ENCODE results near the gene RPP21.

The RPP21 gene

DNA sequence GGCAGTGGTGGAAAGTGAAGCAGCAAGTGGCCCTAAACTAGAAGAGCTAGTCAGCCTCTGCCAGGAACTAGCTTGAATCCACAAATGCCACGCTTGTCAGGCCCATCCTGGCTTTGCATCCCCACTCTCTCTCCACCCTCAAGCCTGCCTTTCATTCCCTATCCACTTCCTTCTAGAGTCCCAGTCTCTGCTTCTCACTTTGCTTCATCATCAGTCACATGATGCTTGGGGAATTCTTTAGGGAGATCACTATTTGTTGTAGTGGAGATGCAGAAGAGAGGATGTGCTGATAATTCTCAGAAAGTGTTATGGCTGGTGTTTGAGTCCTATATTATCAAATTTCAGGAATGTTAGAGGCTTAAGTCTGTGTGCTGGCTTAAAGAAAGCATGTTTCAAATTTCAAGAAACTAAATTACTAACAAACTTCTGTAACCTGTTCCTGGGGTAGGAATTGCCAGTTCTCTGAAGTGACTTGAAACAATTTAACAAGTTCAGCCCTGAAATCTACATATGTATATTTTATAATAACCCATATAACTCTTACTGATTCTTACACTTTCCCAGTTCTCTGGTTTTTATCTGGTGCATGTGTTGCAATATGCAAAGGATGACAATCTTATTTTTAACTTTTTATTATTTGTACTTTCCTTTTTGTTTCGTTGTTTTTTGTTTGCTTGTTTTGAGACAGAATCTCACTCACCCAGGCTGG, 10.7 kb upstream of the RPP21 start:
- TF ChIP-seq, protein P1, sequence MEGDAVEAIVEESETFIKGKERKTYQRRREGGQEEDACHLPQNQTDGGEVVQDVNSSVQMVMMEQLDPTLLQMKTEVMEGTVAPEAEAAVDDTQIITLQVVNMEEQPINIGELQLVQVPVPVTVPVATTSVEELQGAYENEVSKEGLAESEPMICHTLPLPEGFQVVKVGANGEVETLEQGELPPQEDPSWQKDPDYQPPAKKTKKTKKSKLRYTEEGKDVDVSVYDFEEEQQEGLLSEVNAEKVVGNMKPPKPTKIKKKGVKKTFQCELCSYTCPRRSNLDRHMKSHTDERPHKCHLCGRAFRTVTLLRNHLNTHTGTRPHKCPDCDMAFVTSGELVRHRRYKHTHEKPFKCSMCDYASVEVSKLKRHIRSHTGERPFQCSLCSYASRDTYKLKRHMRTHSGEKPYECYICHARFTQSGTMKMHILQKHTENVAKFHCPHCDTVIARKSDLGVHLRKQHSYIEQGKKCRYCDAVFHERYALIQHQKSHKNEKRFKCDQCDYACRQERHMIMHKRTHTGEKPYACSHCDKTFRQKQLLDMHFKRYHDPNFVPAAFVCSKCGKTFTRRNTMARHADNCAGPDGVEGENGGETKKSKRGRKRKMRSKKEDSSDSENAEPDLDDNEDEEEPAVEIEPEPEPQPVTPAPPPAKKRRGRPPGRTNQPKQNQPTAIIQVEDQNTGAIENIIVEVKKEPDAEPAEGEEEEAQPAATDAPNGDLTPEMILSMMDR (IDR thresholded peaks at IDR 0.05; ENCODE audit: low read depth, low read length) = no peak
- Histone ChIP-seq H3K9me3 (ENCODE audit: severe bottlenecking) (no peaks in the 10 kb centered on the region), H3K4me3 (ENCODE audit: low read depth, low read length) (no peak overlapping the region), H3K36me3 (peaks cover 82% of the 10 kb centered on the region), H3K27ac (no peak overlapping the region), H3K27me3 (ENCODE audit: insufficient read depth, low read depth, severe bottlenecking) (no peaks in the 10 kb centered on the region)
- no peak for DNase-seq

DNA sequence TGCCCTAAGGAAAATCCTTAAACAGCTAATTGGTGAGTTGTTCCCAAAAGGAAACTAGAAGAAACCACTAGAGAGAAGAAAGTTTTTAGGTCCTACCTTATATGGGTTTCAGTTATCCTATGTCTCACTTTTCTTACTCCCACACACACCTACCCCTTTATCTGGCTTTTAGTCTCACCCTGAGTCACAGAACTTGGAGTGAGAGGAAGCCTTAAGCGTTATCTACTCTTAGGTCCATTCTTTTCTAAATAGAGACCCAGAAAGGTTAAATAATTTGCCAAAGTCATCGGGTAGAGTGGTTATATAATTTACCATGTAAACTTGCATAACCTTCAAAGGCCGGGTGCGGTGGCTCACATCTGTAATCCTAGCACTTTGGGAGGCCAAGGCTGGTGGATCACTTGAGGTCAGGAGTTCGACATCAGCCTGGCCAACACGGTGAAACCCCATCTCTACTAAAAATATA, 4.3 kb upstream of the RPP21 start:
- DNase-seq = no peak
- TF ChIP-seq, protein P1 (IDR thresholded peaks at IDR 0.05; ENCODE audit: low read depth, low read length) = no peak
- Histone ChIP-seq H3K9me3 (ENCODE audit: severe bottlenecking) (no peaks in the 10 kb centered on the region), H3K27me3 (ENCODE audit: insufficient read depth, low read depth, severe bottlenecking) (no peaks in the 10 kb centered on the region), H3K4me3 (ENCODE audit: low read depth, low read length) (no peak overlapping the region), H3K27ac (no peak overlapping the region), H3K36me3 (peaks cover 71% of the 10 kb centered on the region)

DNA sequence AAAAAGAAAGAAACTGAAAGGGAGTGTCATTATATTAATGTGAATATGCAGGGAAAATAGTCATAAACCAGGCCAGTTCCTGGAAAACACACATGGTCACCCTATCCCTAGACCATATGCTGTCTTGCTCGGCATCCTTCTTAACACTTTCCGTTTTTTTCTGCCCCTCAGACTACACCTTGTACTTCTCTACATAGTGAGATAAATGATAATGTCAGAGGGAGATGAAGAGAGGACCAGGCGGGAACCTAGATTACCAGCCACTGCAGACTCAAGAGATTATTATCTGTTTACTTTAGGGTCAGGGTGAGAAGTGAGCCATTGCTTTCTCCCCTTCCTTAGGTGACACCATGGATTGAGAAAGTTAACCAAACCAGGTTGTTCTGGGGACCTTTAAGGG, 3.7 kb upstream of the RPP21 start:
- Histone ChIP-seq H3K27me3 (ENCODE audit: insufficient read depth, low read depth, severe bottlenecking) (no peaks in the 10 kb centered on the region), H3K4me3 (ENCODE audit: low read depth, low read length) (no peak overlapping the region), H3K9me3 (ENCODE audit: severe bottlenecking) (no peaks in the 10 kb centered on the region), H3K27ac (no peak overlapping the region), H3K36me3 (peaks cover 68% of the 10 kb centered on the region)
- TF ChIP-seq, protein P1 (IDR thresholded peaks at IDR 0.05; ENCODE audit: low read depth, low read length) = no peak
- no peak for DNase-seq

DNA sequence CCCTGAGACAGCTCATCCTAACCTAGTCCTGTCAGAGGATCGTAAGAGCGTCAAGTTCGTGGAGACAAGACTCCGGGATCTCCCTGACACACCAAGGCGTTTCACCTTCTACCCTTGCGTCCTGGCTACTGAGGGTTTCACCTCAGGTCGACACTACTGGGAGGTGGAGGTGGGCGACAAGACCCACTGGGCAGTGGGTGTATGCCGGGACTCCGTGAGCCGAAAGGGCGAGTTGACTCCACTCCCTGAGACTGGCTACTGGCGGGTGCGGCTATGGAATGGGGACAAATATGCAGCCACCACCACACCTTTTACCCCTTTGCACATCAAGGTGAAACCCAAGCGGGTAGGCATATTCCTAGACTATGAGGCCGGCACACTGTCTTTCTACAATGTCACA, 3.2 kb upstream of the RPP21 start:
- Histone ChIP-seq H3K36me3 (peaks cover 68% of the 10 kb centered on the region), H3K27me3 (ENCODE audit: insufficient read depth, low read depth, severe bottlenecking) (no peaks in the 10 kb centered on the region), H3K4me3 (ENCODE audit: low read depth, low read length) (no peak overlapping the region), H3K27ac (no peak overlapping the region), H3K9me3 (ENCODE audit: severe bottlenecking) (no peaks in the 10 kb centered on the region)
- TF ChIP-seq, protein P1 (IDR thresholded peaks at IDR 0.05; ENCODE audit: low read depth, low read length) = no peak
- no peak for DNase-seq

DNA sequence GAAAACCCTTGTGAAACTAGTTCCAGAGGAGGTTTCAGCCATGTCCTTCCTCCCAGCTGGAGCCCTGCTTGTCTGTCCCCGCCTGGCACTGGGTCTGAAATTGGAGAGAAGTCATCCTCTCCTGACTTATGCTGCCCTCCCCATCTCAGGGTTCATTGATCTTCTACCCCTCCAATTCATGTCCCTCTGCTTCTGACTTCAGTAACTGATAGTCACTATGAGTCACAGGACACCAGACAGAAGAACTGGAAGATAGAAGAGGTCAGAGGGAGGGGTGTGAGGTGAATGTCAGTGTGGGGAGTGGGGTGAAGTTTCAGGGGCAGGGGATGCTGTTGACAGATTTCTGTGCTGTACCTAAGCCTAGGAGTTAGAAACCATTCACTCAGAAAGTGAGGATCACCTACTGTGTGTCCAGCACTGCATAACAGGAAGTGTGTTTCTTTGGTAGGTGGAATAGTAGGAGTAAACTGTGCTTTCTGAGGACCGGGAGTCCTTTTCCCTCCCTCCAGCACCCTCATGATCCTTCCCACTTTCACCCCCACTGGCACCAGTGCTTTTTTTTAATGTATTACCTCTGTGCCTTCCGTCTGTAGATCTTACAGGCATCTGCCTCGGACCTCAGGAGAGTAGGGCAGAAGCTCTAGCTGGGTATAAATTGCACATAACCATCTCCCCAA, 627 bp upstream of the RPP21 start:
- H3K36me3 ChIP-seq = peaks cover 54% of the 10 kb centered on the region
- H3K4me3 ChIP-seq (ENCODE audit: low read depth, low read length) = peak overlapping the region; percentile 67
- peak overlapping the region; percentile 98 for H3K27ac ChIP-seq
- TF ChIP-seq, protein P1 (IDR thresholded peaks at IDR 0.05; ENCODE audit: low read depth, low read length) = no peak
- H3K9me3 ChIP-seq (ENCODE audit: severe bottlenecking) = no peaks in the 10 kb centered on the region
- no peak for DNase-seq
- H3K27me3 ChIP-seq (ENCODE audit: insufficient read depth, low read depth, severe bottlenecking) = no peaks in the 10 kb centered on the region

Data from WERI-Rb-1 (cell line).